GM12865 (cell line): ENCODE measurements around the gene BEND5.

Experiments used
- DNase-seq: peaks from one replicate; pipeline ENCODE4 v3.0.0; 2010; ENCODE audit warnings: low read depth
- H3K4me3 ChIP-seq: 2 replicates; pipeline ENCODE4 v1.5.1; 2011; ENCODE audit warnings: mild to moderate bottlenecking, low read depth, low read length, control low read depth
- CTCF ChIP-seq: IDR thresholded peaks from 2 replicates; pipeline ENCODE4 v1.5.1; 2011; ENCODE audit warnings: low read length, control low read depth, low read depth, inconsistent platforms; ENCODE audit not compliant: insufficient read depth; ENCODE audit errors: missing control alignments

Gene BEND5

DNA sequence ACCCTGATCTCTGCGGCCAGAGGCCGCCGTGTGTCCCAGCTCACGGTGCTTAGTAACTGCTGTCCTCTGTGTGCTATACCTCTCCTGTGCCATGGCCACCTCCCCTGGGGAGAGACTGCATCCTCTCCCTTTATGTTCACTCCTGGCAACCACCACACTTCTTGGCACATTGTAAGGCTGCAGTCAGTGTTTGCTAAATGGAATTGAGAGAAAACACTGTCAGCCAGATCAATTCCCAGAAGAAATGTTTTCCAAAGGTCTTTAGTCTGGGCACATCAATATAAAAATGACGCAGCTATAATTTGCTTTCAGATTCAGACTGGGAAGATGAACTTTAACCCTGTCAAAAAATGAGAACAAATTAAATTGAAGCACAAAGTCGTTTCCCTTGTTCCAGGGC, 96.8 kb downstream of the BEND5 start:
- TF ChIP-seq CTCF = no peak
- DNase-seq = no peak
- H3K4me3 ChIP-seq = no peak overlapping the region

- DNase-seq = no peak
- no peak for TF ChIP-seq CTCF
- H3K4me3 ChIP-seq = no peak overlapping the region
Observed at GRCh38 chr1:48678710-48679505, 97.8 kb downstream of the BEND5 start.
